ENCODE results near the gene CALML4. TPM values are rescaled to one million over a fixed set of nuclear protein-coding genes. Genes with fewer than 3 reads are reported as not detected.
"Not testable (repeated sequence)": the region's sequence is repeated elsewhere in the genome, so short reads cannot be mapped to it uniquely, and the experiment has no call there.

Gene CALML4
- total and polyA plus RNA-seq, 8 donors, result 1.5 to 31.4 (median 5.6) TPM

GRCh38 chr15:68213991-68214837 is 9.1 kb upstream of the CALML4 start:
- no peak for ATAC-seq

GRCh38 chr15:68213491-68213845 is 8.3 kb upstream of the CALML4 start:
- H3K36me3 ChIP-seq; H3K4me3 ChIP-seq; intact Hi-C loops (cut with DNase I); H3K4me1 ChIP-seq; FAIRE-seq; H3K27me3 ChIP-seq; H3K9me3 ChIP-seq; H3K27ac ChIP-seq; ATAC-seq: not testable (repeated sequence)
- DNase-seq, result peak in 1 of 6 donors; percentile 31
- 94 to 95% methylated on average over 6 of the region's 6 CpGs for WGBS, 2 donors

More at GRCh38 chr15:68213991-68214837, 9.1 kb upstream of the CALML4 start:
- Histone ChIP-seq H3K4me3 (no peak overlapping the region), H3K4me1 (no peaks in the 10 kb centered on the region), H3K36me3 (no peaks in the 10 kb centered on the region), H3K27ac (no peak overlapping the region), H3K27me3 (no peaks in the 10 kb centered on the region), H3K9me3 (no peaks in the 10 kb centered on the region)
- no peak for TF ChIP-seq CTCF (IDR thresholded peaks at IDR 0.05)
- intact Hi-C loops (cut with DNase I), result no loop called here
- FAIRE-seq (no peak), DNase-seq (peak in 1 of 6 donors; percentile 21)
- WGBS, 2 donors, result 94% methylated on average over 17 of the region's 17 CpGs

- Histone ChIP-seq H3K4me3 (no peak overlapping the region), H3K36me3 (no peaks in the 10 kb centered on the region), H3K9me3 (no peaks in the 10 kb centered on the region), H3K27ac (no peak overlapping the region), H3K4me1 (no peaks in the 10 kb centered on the region), H3K27me3 (no peaks in the 10 kb centered on the region)
- no peak for TF ChIP-seq CTCF (IDR thresholded peaks at IDR 0.05)
- intact Hi-C loops (cut with DNase I), result no loop called here
- WGBS, 2 donors, result 91 to 94% methylated on average over 14 of the region's 14 CpGs
- ATAC-seq, result no peak
- no peak for FAIRE-seq
- DNase-seq, result peak in 1 of 6 donors; percentile 35
Measured at GRCh38 chr15:68211656-68212320, 6.7 kb upstream of the CALML4 start.

GRCh38 chr15:68210821-68211655 is 5.9 kb upstream of the CALML4 start:
- intact Hi-C loops (cut with DNase I), result no loop called here
- FAIRE-seq, result no peak

More at GRCh38 chr15:68210821-68211655, 5.9 kb upstream of the CALML4 start:
- Histone ChIP-seq H3K36me3 (no peaks in the 10 kb centered on the region), H3K27ac (no peak overlapping the region), H3K9me3 (no peaks in the 10 kb centered on the region), H3K4me1 (no peaks in the 10 kb centered on the region), H3K27me3 (no peaks in the 10 kb centered on the region), H3K4me3 (no peak overlapping the region)
- 44 to 48% methylated on average over 23 of the region's 23 CpGs for WGBS, 2 donors
- ATAC-seq, result peak; percentile 71 to 82 (median 78)
- TF ChIP-seq CTCF (IDR thresholded peaks at IDR 0.05), result peak; percentile 68 to 81 (median 77)
- peak in 4 of 6 donors; percentile 43 to 81 (median 66) for DNase-seq
